GM19099 (cell line): Measurements from ENCODE around the gene OR8B8.

Source experiments
- POLR2A ChIP-seq: IDR thresholded peaks from 3 replicates; pipeline ENCODE4 v1.6.1; 2011; ENCODE audit warnings: low read depth; ENCODE audit not compliant: insufficient read length; ENCODE audit errors: extremely low read depth

The OR8B8 gene

DNA sequence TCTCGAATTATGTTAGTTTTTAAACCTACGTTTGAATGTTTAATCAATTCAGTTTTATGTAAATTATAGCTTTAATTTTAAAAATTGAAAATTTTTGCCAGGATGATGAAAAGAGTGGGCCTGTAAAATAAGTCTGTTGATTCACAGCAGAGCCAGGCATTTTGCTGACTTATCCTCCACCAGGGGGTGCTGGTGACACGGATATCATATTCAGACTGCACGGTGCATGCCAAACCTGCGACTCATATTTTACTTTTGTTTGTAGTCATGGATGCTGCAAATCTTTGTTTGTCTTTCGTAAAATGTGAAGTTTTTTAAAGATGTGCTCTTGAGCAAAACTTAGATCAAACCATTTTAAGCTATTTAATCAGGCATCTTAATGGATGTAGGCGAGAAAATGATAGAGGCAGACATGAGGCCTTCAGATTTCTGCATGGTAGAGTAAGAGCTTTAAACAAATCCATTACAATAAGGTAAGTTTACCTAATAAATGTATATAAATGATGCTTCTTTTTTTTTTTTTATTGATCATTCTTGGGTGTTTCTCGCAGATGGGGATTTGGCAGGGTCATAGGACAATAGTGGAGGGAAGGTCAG lies 43.1 kb downstream of the OR8B8 start:
- no peak for TF ChIP-seq POLR2A

GRCh38 chr11:124398924-124399323 lies 46.6 kb downstream of the OR8B8 start, which contains the start of gene OR8B3:
Gene OR8B3, minus strand, starts transcription at chr11:124399024. Its CDS starts 1,673 bp downstream, at chr11:124397351.
- no peak for TF ChIP-seq POLR2A

DNA sequence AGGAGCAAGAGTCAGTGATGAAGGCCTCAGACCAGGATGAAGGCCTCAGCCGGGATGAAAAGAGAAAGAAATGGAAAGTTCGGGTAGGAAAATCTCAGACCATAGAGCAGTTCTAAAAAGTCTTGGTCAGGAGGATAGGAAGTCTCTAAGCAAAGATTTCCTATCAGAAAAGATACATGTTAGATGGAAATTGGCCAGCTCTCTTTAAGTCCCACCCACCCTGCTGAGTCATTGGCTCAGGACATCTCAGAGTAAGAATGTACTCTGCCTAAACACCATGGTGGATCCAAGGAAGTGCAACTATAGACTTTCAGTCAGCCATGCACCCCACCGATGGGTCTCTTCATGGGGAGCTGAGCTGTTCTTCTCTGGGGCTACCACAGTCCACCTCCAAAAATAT lies 51.1 kb downstream of the OR8B8 start:
- no peak for TF ChIP-seq POLR2A
